ENCODE results near the gene SRRM5.
"Not testable (repeated sequence)": the region's sequence is repeated elsewhere in the genome, so short reads cannot be mapped to it uniquely, and the experiment has no call there.

SRRM5 gene

DNA sequence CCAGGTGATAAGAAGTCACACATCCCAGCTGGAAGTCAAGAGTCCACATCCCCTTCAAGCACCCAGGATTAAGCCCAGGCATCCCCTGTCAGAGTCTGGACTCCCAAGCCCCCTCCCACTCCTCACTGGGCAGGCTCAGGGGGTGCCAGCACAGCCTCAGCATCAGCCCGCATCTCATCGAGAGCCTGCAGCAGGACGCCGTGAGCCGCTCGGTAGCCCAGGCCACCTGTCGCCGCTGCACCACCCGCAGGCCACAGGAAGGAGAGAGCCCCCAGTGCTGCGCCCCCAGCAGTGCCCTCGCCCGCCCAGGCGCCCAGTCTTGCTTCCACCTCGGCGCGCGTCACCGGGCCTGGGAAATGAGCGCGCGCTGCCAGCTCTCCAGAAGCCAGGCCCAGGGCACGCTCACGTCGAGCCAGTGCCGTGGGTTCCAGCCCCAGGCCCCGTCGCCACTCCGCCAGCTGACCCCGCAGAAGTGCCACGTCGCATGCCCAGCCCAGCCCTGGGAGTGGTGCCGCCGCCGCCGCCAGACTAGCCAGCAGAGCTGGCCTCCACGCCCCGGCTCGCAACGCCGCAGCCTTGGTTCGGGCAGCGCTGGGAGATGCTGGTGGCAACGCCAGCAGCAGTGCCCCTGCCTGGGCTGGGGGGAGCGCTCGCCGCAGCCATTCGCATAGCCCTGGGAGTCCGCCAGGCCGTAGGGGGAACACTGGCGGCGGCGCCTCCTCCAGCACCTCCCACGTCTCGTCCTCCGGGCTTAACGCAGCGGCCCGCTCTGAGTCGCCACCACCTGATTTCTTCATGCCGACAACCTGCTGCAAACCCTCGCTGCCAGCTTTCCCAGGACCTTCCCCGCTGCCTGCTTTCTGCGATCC lies 19.8 kb upstream of the SRRM5 start:
- DNase-seq (ENCODE audit: low read depth in 2 of 2) = no peak

DNA sequence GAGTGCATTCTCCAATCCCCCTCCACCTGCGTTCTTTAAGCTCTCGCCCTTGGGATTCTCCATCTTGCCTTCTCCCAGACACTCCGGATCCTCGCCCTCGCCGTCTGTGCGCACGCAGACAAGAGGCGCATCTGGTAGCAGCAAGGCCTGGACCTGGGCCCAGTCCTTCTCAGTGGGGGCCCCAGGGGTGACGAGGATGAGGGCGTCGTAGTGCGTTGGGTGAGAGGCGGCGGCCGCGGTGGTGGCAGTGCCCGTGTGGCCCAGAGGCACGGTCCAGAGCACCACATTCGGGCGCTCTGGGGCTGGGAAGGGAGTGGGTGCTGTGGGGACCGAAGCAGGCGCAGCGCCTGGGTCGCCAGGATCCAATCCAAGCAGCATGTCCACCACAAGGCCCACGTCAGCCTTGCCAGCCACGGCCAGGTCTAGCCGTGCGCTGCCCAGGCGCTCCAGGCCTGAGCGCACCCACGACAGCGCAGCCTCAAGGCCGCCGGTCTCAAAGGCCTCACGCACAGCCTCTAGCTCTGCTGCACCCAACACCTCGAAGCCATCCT lies 19.0 kb upstream of the SRRM5 start:
- no peak for DNase-seq (ENCODE audit: low read depth in 2 of 2)

DNA sequence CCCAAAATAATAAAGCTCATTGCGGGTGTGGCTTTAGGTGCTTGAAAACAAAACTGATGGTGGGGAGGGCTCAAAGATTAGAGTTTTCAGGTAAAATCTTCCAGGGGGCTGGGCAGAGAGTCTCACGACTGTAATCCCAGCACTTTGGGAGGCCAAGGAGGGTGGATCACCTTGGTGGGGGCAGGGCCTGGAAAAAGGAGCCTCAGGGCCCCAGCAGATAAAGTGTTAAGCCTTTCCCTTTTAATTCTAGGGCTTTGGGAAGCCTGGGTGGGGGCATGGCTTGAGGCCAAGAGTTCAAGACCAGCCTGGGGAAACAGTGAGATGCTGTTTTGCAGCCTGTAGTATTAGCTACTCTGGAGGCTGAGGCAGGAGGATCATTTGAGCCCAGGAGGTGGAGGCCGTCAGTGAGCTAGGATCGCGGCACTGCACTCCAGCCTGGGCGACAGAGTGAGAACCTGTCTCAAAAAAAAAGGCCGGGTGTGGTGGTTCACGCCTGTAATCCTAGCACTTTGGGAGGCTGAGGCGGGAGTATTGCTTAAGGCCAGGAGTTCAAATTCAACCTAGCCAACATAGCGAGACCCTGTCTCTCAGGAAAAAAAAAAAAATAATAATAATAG lies 17.7 kb upstream of the SRRM5 start:
- no peak for DNase-seq (ENCODE audit: low read depth in 2 of 2)

DNA sequence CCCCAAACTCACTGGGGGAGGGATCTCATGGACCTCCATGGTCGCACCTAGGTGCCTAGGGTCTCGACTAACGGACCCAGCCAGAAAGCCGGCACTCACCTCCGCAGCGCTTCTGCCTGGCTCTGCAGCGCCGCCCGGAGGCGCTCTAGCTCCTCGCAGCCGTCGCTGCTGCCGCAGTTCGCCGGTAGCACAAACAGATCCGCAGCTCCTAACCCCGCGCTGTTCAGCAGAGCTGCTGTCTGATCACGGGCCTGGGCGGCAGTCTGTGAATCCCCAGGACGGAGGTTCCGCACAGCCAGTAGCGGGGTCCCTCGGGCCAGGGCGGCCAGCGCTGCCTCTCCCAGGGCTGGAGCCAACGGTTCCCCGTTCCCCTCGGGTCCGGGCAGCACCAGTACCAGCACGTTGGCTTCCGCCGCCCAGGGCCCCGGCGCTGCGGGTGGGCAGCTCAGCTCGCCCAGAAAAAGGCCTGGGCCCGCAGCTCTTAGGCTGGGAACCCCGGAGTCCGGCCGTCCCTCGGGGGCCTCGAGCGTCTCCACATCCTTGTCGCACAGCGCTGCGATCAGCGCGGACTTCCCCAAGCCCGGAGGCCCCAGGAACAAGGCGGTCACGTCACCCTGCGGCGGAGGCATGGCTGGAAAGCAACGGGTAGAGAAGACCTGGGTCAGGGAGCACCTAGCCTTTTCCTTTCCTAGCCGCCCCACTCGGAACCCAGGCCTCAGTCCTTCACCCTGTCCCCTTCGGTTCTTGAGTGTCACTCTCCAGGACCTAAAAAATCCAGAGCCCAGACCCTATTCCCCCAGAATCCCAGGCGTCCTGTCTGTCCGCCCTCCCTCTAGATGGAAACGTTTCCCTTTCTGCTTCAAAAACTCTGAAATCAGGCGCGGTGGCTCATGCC lies 16.9 kb upstream of the SRRM5 start:
- no peak for DNase-seq (ENCODE audit: low read depth in 2 of 2)

DNA sequence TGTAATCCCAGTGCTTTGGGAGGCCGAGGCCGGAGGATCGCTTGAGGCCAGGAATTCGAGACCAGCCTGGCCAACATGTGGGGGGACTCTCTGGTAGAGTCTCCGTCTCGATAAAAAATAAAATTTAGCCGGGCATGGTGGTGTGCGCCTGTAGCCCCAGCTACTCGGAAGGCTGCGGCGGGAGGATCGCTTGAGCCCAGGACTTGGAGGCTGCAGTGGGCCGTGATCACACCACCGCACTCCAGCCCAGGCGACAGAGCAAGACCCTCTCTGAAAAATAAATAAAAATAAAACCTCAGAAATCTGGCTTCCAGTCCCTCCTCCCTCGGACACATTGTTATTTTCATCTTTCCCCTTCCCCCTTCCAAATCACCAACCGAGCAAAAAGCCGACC lies 16.3 kb upstream of the SRRM5 start:
- no peak for DNase-seq (ENCODE audit: low read depth in 2 of 2)

DNA sequence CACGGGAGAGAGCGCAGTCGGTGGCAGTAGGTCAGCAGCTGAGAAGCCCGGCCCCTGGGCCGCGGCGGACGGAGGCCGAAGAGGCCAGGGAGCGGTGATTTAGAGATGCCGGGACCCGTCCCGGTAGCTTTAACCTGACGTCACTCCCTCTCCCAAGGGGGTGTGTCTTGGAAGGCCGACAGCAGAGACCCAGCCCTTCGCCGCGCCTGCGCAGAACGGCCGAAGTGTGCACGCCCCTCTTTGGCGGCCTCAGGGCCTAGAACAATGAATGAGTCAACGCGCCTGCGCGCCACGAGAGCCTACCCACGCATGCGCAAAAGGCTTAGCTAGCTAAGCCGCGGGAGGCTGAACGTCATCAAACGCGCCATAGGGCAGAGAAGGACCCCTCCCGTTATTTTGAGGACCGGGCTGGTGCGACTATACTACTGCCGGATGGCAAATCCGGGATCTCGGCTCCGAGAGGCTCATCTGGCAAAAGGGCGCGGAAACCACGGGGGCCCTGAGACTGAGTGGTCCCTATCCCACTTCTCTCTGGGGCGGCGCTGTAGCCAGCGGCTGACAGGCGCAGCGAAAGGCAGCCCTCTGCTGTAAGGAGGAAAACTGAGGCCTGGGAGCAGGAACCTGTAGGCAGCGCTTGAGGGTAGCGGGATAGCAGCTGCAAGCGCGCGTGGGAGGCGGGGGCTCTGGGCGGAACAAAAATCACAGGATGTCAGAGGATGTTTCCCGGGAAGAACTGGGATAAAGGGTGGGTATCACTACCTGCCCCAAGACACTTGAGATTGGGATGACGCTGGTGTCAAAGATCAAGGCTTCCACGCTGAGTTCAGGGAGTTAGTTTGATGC lies 15.7 kb upstream of the SRRM5 start, which contains the start of the genes IRGQ and ZNF576:
IRGQ (minus strand) TSS at position 136 of the 843 bp plus-strand sequence. CDS start 796 bp downstream, outside the sequence.
ZNF576 (plus strand) TSS at position 597 of the 843 bp plus-strand sequence. CDS start 514 bp downstream, outside the sequence.
- peak; percentile 98 for DNase-seq (ENCODE audit: low read depth in 2 of 2)

DNA sequence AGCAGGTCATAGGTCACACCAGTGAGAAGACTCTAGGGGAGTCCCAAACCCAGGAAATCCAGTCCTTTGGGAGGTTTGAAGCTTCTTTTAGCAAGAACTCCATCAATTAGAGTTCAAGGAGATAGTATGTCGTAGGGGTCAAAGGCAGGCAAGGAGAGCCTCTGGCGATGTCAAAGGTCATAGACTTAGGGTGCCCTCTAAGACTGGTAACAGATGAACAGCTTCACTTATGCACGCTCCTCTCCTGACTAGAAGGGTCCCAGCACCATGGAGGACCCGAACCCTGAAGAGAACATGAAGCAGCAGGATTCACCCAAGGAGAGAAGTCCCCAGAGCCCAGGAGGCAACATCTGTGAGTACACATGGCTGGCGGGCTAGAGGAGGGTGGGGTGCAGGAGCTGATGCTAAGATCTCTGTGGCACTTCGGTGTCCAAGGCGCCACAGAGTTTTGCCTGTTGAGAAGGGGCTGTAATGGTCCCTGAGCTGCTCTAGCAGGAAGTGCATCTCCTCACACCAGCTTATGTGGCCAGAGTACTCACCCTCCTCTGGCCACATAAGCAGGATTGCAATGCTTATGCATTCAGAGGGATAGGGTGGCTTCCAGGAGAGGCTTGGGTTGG lies 14.9 kb upstream of the SRRM5 start:
- DNase-seq (ENCODE audit: low read depth in 2 of 2) = no peak

DNA sequence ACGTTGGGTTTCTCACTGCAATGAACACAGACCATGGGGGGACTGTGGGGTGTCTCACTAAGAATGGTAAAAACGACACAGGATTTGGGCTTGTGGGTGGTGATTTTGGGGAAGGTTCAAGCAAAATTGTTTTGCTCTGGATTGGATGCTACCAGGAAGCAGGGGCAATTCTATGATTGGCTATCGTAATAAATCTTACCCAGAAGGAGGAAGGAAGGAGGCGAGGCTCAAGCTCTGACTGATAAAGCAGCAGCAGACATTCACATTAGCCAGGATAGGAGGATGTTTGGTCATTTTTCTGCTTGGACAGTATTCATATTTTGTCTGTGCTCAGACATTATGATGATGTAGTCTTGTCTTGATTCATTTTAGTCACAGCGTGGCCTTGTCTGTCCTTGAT lies 14.0 kb upstream of the SRRM5 start:
- no peak for DNase-seq (ENCODE audit: low read depth in 2 of 2)

DNA sequence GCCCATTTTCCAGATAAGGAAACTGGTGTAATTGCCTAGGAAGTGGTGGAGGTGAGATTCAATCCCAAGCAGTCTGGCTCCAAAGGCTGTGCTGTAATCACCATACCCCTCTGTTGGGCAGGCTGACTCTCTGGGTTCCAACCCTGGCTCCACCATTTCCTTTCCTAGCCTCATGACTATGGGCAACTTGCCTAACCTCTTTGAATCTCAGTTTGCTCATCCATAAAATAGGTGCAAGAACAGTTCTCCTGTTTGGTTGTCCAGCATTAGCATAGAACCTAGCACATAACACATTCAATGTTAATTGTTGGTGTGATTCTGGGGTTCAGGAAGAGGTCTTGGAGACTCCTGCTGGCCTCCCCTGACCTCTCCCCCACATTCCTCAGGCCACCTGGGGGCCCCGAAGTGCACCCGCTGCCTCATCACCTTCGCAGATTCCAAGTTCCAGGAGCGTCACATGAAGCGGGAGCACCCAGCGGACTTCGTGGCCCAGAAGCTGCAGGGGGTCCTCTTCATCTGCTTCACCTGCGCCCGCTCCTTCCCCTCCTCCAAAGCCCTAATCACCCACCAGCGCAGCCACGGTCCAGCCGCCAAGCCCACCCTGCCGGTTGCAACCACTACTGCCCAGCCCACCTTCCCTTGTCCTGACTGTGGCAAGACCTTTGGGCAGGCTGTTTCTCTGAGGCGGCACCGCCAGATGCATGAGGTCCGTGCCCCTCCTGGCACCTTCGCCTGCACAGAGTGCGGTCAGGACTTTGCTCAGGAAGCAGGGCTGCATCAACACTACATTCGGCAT lies 13.2 kb upstream of the SRRM5 start:
- DNase-seq (ENCODE audit: low read depth in 2 of 2) = no peak

DNA sequence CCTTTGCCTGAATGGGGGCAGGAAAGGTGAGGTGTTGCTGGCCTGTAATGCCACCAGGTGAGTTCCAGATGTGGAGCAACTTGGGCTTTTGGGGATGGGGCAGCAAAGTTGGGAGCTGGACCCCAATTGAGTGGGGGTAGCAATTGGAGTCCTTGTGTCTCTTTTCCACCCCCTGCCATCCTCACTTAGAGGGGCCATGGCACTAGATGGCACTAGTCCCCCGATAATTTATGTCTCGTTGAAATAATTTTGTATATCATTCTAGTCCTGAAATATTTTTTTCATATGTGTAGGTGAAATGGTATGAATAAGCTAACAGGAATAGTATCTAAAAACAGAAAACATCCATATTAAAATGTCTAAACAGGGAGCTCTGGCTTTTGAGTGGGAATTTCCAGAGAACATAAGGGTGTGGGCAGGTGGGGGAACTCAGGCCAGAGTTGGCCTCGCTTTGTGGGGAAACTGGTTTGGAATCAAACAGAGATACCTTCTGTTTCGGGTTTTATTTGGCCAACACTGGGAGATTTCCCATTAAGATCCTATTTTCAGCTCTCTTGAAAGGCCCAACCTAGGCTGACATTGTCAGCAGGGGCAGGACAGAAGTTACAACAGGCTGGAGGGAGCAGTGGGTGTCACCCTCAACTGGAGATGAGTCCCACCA lies 12.1 kb upstream of the SRRM5 start:
- no peak for DNase-seq (ENCODE audit: low read depth in 2 of 2)

DNA sequence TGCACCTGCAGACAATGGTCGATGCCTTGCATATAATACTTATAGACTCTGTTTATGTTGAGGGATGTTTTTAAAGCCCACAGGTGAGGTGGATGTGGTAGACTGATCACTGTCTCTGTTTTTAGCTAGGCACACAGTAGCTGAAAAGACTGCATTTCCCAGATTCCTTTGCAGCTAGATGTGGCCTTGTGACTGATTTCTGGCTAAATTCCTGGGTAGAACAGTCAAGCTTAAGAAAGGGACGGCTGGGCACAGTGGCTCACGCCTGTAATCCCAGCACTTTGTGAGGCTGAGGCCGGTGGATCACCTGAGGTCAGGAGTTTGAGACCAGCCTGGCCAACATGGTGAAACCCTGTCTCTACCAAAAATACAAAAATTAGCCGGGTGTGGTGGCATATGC lies 11.6 kb upstream of the SRRM5 start:
- DNase-seq (ENCODE audit: low read depth in 2 of 2) = not testable (repeated sequence)

DNA sequence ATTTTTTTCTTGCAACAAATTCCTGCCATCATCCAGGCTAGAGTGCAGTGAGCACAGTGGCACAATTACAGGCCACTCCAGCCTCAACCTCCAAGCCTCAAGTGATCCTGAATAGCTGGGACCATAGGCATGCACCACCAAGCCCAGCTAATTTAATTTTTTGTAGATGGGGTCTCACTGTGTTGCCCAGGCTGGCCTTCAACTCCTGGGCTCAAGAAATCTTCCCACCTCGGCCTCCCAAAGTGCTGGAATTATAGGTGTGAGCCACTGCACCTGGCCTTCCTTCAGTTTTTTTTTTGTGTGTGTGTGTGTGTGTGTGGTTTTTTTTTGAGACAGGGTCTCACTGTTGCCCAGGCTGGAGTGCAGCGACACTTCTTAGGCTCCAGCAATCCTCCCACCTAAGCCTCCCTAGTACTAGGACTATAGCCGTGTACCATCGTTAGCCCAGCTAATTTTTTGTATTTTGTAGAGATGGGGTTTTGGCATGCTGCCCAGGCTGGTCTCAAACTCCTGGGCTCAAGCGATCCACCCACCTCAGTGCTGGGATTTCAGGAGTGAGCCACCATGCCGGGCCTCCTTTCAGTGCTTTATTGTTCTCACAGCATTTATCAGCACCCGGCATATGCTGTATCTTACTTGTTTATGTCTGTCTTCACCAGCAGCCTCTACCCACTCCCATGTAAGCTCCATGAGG lies 5.9 kb upstream of the SRRM5 start:
- DNase-seq (ENCODE audit: low read depth in 2 of 2) = no peak

DNA sequence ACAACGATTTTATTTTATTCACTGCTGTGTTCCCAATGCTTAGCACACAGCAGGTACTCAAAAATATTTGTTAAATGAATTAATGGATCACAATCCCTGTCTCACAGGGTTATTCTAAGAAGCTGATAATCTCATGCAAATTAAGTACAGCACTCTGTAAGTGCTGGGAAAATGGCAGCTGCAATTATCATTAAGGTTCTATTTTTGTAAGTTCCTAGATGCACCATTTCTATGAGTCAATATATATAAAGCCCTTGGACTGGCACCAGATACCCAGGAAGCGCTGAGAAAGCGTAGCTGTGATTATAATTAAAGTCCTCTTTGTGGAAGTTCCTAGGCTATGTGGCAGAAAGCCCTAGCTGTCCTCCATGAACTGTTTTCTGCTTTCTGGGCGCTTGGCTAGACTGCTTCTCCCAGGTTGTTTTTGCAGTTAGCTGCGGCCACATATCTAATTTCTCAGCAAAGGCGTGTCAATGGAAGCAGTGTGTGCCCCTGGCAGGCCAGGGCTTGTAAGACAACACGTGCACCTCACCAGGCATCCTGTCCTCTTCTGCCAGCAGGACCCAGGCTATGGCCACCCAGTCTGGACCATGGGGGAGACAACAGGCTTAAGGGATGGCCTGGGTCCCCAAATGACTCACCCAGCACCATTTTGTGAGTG lies 5.2 kb upstream of the SRRM5 start:
- no peak for DNase-seq (ENCODE audit: low read depth in 2 of 2)

DNA sequence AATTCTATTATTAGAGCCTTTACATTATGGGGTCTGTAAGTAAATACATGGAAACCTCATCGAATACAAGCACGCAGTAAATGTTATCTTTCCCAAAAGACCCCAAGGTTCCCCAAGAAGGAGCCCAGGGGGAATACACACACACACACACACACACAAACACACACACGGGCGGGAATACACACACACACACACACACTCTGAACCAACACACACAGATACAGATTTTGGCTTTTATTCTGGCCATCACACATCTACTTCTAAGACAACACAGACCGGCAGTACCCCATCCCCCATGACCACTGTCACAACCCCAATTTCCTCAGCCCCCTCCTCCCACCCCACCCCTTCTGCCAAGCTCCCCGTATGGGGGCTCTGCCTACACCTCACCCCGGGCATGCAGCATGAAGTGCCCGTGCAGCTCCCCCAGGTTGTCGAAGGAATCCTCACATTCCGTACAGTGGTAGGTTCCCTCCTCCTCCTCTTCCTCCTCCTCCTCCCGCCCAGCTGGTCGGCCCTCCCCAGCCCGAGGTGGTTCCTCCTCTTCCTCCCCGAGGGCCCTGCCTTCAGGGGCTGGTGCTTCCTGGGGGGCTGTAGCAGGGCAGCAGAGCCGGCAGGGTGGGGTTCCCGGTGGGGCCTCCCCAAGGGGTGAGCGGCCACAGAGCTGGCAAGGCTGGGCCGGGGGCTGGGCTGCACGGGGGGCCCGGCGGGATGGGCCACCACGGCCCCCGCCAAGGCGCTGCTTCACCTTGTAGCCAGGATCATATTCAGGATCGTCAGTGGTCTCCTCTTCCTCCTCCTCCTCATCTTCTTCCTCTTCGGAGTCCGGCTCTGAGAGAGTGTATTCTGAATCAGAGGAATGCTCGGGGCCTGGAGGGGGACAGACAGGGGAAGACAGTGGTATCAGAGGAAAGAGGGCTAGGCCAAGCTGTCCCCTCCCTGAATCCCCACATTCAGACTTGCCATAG lies 4.4 kb upstream of the SRRM5 start:
- DNase-seq (ENCODE audit: low read depth in 2 of 2) = no peak

DNA sequence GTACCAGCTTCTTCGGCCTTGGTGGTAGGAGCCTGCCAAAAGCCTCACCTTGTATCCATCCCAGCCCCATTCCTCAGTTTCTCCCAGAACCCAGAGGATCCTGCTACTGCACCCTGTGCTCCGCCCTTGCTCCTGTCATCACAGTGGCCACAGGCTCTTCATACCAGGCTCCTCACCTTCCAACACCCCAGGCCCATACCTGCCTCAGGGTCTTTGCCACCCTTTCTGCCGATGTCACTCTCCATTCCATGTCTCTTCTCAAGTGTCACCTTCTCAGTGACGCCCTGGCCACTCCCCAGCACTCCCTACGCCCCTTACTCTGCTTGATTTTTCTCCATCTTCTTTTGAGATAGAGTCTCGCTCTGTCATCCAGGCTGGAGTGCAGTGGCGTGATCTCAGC lies 2.0 kb upstream of the SRRM5 start:
- no peak for DNase-seq (ENCODE audit: low read depth in 2 of 2)

DNA sequence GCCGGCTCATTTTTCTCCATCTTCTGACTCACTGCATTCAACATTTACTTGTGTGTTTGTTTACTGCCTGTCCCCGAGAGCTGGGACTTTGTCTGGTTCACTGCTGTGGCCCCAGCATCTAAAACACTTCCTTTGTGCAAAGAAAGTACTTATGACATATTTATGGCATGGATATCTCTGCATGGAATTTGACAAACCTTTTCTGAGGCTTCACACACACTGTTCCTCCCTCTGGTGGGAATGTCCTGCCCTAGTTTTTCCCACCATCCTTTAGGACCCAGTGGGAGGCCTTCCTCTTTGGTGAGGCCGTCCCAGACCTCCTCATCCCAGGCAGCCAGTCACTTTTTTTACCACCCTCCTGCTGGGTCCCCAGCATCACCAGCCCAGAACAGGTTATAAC lies 1.4 kb upstream of the SRRM5 start:
- DNase-seq (ENCODE audit: low read depth in 2 of 2) = no peak

DNA sequence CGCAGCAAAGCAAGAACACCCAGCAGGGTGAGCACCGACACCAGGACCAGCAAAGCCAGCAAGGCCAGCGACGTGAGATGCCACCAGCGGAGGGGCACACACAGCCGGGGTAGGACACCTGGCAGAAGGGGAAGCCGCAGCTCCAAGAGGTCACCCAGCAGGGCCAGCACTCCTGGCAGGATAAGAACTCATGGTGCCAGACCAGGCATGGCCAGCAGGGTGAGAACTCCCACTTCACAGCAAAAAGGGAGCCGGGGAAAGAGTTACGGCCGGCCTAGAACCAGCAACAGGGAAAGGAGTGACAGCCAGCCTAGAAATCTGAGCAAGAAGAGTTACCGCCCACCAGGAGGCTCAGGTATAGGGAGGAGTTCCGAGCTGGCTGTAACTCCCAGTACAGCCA lies 486 bp downstream of the SRRM5 start:
- DNase-seq (ENCODE audit: low read depth in 2 of 2) = no peak

Data from fibroblast of skin of left quadriceps (primary cell).